ENCODE data around the gene TBC1D7.

TBC1D7 gene

DNA sequence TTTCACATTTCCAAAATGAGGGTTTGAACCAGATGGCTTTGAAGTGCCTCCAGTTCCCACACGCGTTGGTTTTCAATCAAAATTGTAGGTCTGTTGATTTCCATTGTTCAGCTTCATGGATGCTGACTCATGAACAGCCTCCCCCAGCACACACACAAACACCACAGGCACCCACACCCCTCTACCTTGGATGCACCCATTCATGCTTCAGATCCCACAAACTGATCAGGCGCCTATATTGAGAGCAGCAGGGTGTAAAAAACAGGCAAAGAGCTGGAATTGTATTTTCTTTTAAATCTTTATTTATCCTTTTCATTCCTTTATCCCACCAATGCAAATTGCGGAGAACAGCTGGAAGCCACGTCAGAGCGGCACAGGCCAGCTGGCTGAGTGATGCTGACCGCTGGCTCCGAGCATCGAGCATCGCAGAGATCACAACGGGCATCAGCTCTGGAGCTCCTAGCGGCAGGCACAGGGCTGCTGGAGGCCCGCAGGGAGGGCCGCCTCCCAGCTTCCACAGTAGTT is 29.3 kb upstream of the TBC1D7 start:
- Histone ChIP-seq H3K4me3 (ENCODE audit: insufficient read depth, low read length, poor library complexity, severe bottlenecking) (no peak overlapping the region), H3K4me2 (ENCODE audit: low read depth, low read length, poor library complexity, severe bottlenecking) (no peak overlapping the region)
- no peak for TF ChIP-seq EZH2phosphoT487 (conservative IDR thresholded peaks at IDR 0.05; ENCODE audit: low read length)
- TF ChIP-seq, protein P1, sequence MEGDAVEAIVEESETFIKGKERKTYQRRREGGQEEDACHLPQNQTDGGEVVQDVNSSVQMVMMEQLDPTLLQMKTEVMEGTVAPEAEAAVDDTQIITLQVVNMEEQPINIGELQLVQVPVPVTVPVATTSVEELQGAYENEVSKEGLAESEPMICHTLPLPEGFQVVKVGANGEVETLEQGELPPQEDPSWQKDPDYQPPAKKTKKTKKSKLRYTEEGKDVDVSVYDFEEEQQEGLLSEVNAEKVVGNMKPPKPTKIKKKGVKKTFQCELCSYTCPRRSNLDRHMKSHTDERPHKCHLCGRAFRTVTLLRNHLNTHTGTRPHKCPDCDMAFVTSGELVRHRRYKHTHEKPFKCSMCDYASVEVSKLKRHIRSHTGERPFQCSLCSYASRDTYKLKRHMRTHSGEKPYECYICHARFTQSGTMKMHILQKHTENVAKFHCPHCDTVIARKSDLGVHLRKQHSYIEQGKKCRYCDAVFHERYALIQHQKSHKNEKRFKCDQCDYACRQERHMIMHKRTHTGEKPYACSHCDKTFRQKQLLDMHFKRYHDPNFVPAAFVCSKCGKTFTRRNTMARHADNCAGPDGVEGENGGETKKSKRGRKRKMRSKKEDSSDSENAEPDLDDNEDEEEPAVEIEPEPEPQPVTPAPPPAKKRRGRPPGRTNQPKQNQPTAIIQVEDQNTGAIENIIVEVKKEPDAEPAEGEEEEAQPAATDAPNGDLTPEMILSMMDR (IDR thresholded peaks at IDR 0.05; ENCODE audit: insufficient read depth, low read length, poor library complexity, severe bottlenecking) = no peak

DNA sequence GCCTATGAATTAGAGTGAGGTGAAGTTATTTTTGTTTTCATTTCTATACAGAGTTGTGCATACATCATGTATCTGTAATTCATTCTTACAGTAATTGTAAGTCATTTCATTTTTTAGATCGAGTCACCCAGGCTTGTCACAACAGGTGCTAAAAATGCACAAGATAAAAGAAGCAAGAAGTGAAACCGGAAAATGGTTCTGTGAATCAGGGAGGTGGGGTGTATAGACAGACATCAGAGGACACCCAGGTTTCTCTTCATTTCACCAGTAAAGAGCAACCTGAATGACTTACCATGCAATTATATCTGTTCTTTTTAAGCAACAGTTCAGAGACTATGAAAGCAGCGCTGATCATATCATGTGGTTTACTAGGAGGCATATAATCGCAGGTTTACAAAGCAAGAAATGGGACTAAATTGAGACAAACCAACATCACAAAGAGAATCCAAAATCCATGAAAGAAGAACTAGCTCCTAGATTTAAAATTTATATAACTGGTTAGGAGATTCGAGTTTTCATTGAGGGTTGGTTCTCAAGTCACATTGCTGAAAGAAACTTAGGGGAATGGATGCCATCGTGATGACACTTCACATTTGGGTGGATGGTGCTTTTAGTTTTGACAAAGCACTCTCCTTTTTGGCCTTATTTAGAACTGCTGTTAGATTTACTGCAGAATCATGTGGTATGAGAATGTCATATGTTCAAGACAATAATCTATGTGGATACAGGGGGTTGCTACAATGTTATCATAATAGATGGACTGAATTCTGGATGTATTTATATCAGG is 27.9 kb upstream of the TBC1D7 start:
- Histone ChIP-seq H3K9me3 (ENCODE audit: insufficient read depth, low read length) (no peaks in the 10 kb centered on the region), H3F3A (ENCODE audit: insufficient read depth) (peaks cover 12% of the 10 kb centered on the region), H3K79me2 (ENCODE audit: insufficient read depth, low read length) (no peaks in the 10 kb centered on the region), H3K9me2 (replicated peaks; ENCODE audit: insufficient read depth, low read length) (no peaks in the 10 kb centered on the region), H3K36me3 (ENCODE audit: low read length) (no peaks in the 10 kb centered on the region), H3K9ac (ENCODE audit: low read length) (peak overlapping the region; percentile 7; the same call in 1 of the 2 replicates), H3K4me3 (ENCODE audit: insufficient read depth, low read length, poor library complexity, severe bottlenecking) (peak overlapping the region; percentile 16), H3K4me2 (ENCODE audit: low read depth, low read length, poor library complexity, severe bottlenecking) (peak overlapping the region; percentile 56), H3K27me3 (ENCODE audit: low read length) (no peaks in the 10 kb centered on the region), H3K27ac (ENCODE audit: low read depth, low read length) (peak overlapping the region; percentile 65), H2AFZ (ENCODE audit: low read depth, low read length, severe bottlenecking) (no peak overlapping the region), H4K20me1 (ENCODE audit: low read depth, low read length) (no peaks in the 10 kb centered on the region)
- no peak for TF ChIP-seq EZH2phosphoT487 (conservative IDR thresholded peaks at IDR 0.05; ENCODE audit: low read length)
- TF ChIP-seq, protein P1 (IDR thresholded peaks at IDR 0.05; ENCODE audit: insufficient read depth, low read length, poor library complexity, severe bottlenecking) = no peak

More for the DNA sequence above, 29.3 kb upstream of the TBC1D7 start:
- Histone ChIP-seq H3K27ac (ENCODE audit: low read depth, low read length) (no peak overlapping the region), H3K9me3 (ENCODE audit: insufficient read depth, low read length) (no peaks in the 10 kb centered on the region), H4K20me1 (ENCODE audit: low read depth, low read length) (no peaks in the 10 kb centered on the region), H3F3A (ENCODE audit: insufficient read depth) (peaks cover 12% of the 10 kb centered on the region), H3K36me3 (ENCODE audit: low read length) (no peaks in the 10 kb centered on the region), H2AFZ (ENCODE audit: low read depth, low read length, severe bottlenecking) (no peak overlapping the region), H3K9ac (ENCODE audit: low read length) (no peak overlapping the region), H3K79me2 (ENCODE audit: insufficient read depth, low read length) (no peaks in the 10 kb centered on the region), H3K9me2 (replicated peaks; ENCODE audit: insufficient read depth, low read length) (no peaks in the 10 kb centered on the region), H3K27me3 (ENCODE audit: low read length) (no peaks in the 10 kb centered on the region)

DNA sequence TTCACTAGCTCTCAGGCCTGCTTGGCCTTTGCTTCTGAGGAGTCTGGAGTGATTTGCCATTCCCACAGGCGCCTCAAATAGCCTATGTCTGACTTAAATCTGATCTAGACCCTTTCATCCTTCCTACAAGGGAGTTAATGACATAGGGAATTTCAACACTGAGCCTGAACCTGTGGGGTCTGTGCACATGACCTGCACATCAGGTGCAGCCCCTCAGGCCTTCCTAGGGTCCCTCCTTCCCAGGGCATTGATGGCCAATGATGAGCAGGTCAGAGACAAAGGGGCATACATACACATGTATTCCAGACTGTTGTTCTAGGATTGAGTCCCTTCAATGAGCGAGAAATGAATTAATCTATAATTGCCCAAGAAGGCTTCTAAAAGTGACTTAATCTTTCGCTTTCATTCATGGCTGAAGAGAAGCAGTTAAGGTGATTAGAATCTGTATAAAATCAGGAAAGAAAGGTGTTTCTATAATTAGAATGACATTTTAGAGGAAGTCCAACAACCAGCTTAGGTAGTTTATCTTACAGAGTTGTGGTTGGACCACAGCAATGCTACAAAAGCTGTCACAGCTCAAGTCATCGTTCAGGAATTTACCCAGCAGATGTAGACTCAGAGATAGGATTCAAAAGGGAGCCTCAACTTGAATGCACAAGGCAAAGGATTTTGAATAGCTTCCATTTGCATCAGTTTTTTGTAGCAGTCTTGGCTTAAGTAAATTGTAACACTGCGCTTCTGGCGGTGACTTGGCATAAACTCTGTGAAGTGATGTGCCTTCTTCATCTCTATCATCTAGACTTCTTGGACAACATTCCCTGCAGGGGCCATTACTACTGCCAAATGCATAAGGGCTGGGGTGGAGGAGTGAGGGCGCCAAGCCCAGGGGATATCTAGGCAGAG is 27.0 kb upstream of the TBC1D7 start:
- Histone ChIP-seq H3K27me3 (ENCODE audit: low read length) (no peaks in the 10 kb centered on the region), H3K27ac (ENCODE audit: low read depth, low read length) (peak overlapping the region; percentile 51), H3F3A (ENCODE audit: insufficient read depth) (peaks cover 12% of the 10 kb centered on the region), H4K20me1 (ENCODE audit: low read depth, low read length) (no peaks in the 10 kb centered on the region), H3K4me2 (ENCODE audit: low read depth, low read length, poor library complexity, severe bottlenecking) (peak overlapping the region; percentile 56), H3K79me2 (ENCODE audit: insufficient read depth, low read length) (no peaks in the 10 kb centered on the region), H3K4me3 (ENCODE audit: insufficient read depth, low read length, poor library complexity, severe bottlenecking) (peak overlapping the region; percentile 16), H2AFZ (ENCODE audit: low read depth, low read length, severe bottlenecking) (no peak overlapping the region), H3K36me3 (ENCODE audit: low read length) (no peaks in the 10 kb centered on the region), H3K9me2 (replicated peaks; ENCODE audit: insufficient read depth, low read length) (no peaks in the 10 kb centered on the region), H3K9ac (ENCODE audit: low read length) (no peak overlapping the region; the same call in 1 of the 2 replicates), H3K9me3 (ENCODE audit: insufficient read depth, low read length) (no peaks in the 10 kb centered on the region)
- TF ChIP-seq EZH2phosphoT487 (conservative IDR thresholded peaks at IDR 0.05; ENCODE audit: low read length) = no peak
- TF ChIP-seq, protein P1 (IDR thresholded peaks at IDR 0.05; ENCODE audit: insufficient read depth, low read length, poor library complexity, severe bottlenecking) = no peak

Data from SU-DHL-6 (cell line).